ENCODE data around the gene SGTA.
A peak's percentile ranks its signal among the peaks of the same experiment; 100 is the strongest.

Gene SGTA

GRCh38 chr19:2756921-2757881 lies 25.9 kb downstream of the SGTA start:
- FAIRE-seq = no peak
- DNase-seq (ENCODE audit: extremely low spot score, insufficient read length, low read depth) = no peak

- FAIRE-seq (no peak), DNase-seq (ENCODE audit: extremely low spot score, insufficient read length, low read depth) (no peak)
Observed at GRCh38 chr19:2756477-2756876, 26.6 kb downstream of the SGTA start.

- FAIRE-seq (no peak), DNase-seq (ENCODE audit: extremely low spot score, insufficient read length, low read depth) (no peak)
Observed at GRCh38 chr19:2755811-2756210, 27.3 kb downstream of the SGTA start.

- FAIRE-seq (no peak), DNase-seq (ENCODE audit: extremely low spot score, insufficient read length, low read depth) (no peak)
Observed at GRCh38 chr19:2755448-2755705, 27.7 kb downstream of the SGTA start.

- FAIRE-seq (no peak), DNase-seq (ENCODE audit: extremely low spot score, insufficient read length, low read depth) (no peak)
Observed at GRCh38 chr19:2754659-2755447, 28.2 kb downstream of the SGTA start.

GRCh38 chr19:2751438-2751830 lies 31.6 kb downstream of the SGTA start:
- FAIRE-seq = no peak
- no peak for DNase-seq (ENCODE audit: extremely low spot score, insufficient read length, low read depth)

- FAIRE-seq (no peak), DNase-seq (ENCODE audit: extremely low spot score, insufficient read length, low read depth) (no peak)
Observed at GRCh38 chr19:2750808-2751437, 32.1 kb downstream of the SGTA start.

GRCh38 chr19:2747349-2747748 lies 35.7 kb downstream of the SGTA start:
- FAIRE-seq = no peak

GRCh38 chr19:2744113-2744512 lies 39.0 kb downstream of the SGTA start:
- FAIRE-seq = no peak
- no peak for DNase-seq (ENCODE audit: extremely low spot score, insufficient read length, low read depth)

More at GRCh38 chr19:2747349-2747748, 35.7 kb downstream of the SGTA start:
- DNase-seq (ENCODE audit: extremely low spot score, insufficient read length, low read depth) = no peak

GRCh38 chr19:2743099-2743498 lies 40.0 kb downstream of the SGTA start:
- no peak for DNase-seq (ENCODE audit: extremely low spot score, insufficient read length, low read depth)
- FAIRE-seq = no peak

- DNase-seq (ENCODE audit: extremely low spot score, insufficient read length, low read depth) (no peak), FAIRE-seq (no peak)
Observed at GRCh38 chr19:2740314-2740656, 42.8 kb downstream of the SGTA start.

GRCh38 chr19:2739602-2740313 lies 43.3 kb downstream of the SGTA start, which contains the start of gene SLC39A3:
SLC39A3 (minus strand) TSS chr19:2740017; CDS start chr19:2737257, 2,760 bp downstream.
- FAIRE-seq (peak; percentile 95), DNase-seq (ENCODE audit: extremely low spot score, insufficient read length, low read depth) (peak; percentile 100)

GRCh38 chr19:2736550-2737190 lies 46.4 kb downstream of the SGTA start:
- FAIRE-seq = no peak

GRCh38 chr19:2735374-2735773 lies 47.7 kb downstream of the SGTA start:
- DNase-seq (ENCODE audit: extremely low spot score, insufficient read length, low read depth) (no peak), FAIRE-seq (no peak)

More at GRCh38 chr19:2736550-2737190, 46.4 kb downstream of the SGTA start:
- no peak for DNase-seq (ENCODE audit: extremely low spot score, insufficient read length, low read depth)

GRCh38 chr19:2734589-2735288 lies 48.3 kb downstream of the SGTA start:
- no peak for FAIRE-seq

GRCh38 chr19:2733930-2734588 lies 49.0 kb downstream of the SGTA start:
- FAIRE-seq = no peak
- DNase-seq (ENCODE audit: extremely low spot score, insufficient read length, low read depth) = no peak

More at GRCh38 chr19:2734589-2735288, 48.3 kb downstream of the SGTA start:
- no peak for DNase-seq (ENCODE audit: extremely low spot score, insufficient read length, low read depth)

GRCh38 chr19:2732883-2733282 lies 50.2 kb downstream of the SGTA start:
- no peak for FAIRE-seq
- DNase-seq (ENCODE audit: extremely low spot score, insufficient read length, low read depth) = no peak

- no peak for FAIRE-seq
- no peak for DNase-seq (ENCODE audit: extremely low spot score, insufficient read length, low read depth)
Observed at GRCh38 chr19:2732157-2732725, 50.8 kb downstream of the SGTA start.
